GM12873 (cell line): ENCODE measurements around the gene UBASH3B.

Experiments
- CTCF ChIP-seq: IDR thresholded peaks from 2 replicates; pipeline ENCODE4 v1.5.1; 2012; ENCODE audit warnings: low read depth, mild to moderate bottlenecking, moderate library complexity, low read length, control low read depth; ENCODE audit not compliant: insufficient read depth; ENCODE audit errors: missing control alignments

UBASH3B gene

GRCh38 chr11:122655527-122656072, at the start of gene UBASH3B:
UBASH3B (plus strand) TSS chr11:122655722; CDS start chr11:122656050, 328 bp downstream.
- no peak for TF ChIP-seq CTCF

GRCh38 chr11:122612123-122612824, 43.2 kb upstream of the UBASH3B start:
- TF ChIP-seq CTCF = no peak

GRCh38 chr11:122616718-122617117, 38.8 kb upstream of the UBASH3B start:
- no peak for TF ChIP-seq CTCF

GRCh38 chr11:122617297-122617696, 38.2 kb upstream of the UBASH3B start:
- no peak for TF ChIP-seq CTCF

- no peak for TF ChIP-seq CTCF
These were observed 37.6 kb upstream of the UBASH3B start for GRCh38 chr11:122617926-122618325.

GRCh38 chr11:122618927-122619326, 36.6 kb upstream of the UBASH3B start:
- no peak for TF ChIP-seq CTCF

GRCh38 chr11:122619757-122620156, 35.8 kb upstream of the UBASH3B start:
- no peak for TF ChIP-seq CTCF
